ENCODE measurements around the gene CSMD2. TPM values are rescaled to one million over a fixed set of nuclear protein-coding genes. Genes with fewer than 3 reads are reported as not detected.

CSMD2 gene
- total RNA-seq, 1 donor from 2014 or later: 2.6 TPM

GRCh38 chr1:33660956-33661355 is 504.1 kb downstream of the CSMD2 start:
- Mint-ChIP-seq H3K4me3 (no peak overlapping the region), H3K27me3 (ENCODE audit: insufficient read depth, low read depth) (peaks cover 2% of the 10 kb centered on the region), H3K27ac (no peak overlapping the region), H3K4me1 (peaks cover 8% of the 10 kb centered on the region), H3K9me3 (no peaks in the 10 kb centered on the region), H3K36me3 (peaks cover 3% of the 10 kb centered on the region)
- H3K27me3 ChIP-seq: no peaks in the 10 kb centered on the region
- H3K4me3 ChIP-seq: no peak overlapping the region
- no peaks in the 10 kb centered on the region for H3K4me1 ChIP-seq
- no peak overlapping the region for H3K4me2 ChIP-seq
- TF ChIP-seq EZH2phosphoT487 (IDR thresholded peaks at IDR 0.05): no peak
- TF ChIP-seq, protein P1, sequence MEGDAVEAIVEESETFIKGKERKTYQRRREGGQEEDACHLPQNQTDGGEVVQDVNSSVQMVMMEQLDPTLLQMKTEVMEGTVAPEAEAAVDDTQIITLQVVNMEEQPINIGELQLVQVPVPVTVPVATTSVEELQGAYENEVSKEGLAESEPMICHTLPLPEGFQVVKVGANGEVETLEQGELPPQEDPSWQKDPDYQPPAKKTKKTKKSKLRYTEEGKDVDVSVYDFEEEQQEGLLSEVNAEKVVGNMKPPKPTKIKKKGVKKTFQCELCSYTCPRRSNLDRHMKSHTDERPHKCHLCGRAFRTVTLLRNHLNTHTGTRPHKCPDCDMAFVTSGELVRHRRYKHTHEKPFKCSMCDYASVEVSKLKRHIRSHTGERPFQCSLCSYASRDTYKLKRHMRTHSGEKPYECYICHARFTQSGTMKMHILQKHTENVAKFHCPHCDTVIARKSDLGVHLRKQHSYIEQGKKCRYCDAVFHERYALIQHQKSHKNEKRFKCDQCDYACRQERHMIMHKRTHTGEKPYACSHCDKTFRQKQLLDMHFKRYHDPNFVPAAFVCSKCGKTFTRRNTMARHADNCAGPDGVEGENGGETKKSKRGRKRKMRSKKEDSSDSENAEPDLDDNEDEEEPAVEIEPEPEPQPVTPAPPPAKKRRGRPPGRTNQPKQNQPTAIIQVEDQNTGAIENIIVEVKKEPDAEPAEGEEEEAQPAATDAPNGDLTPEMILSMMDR (IDR thresholded peaks at IDR 0.05): no peak
- no peak for TF ChIP-seq EZH2 (IDR thresholded peaks at IDR 0.05)
- no peaks in the 10 kb centered on the region for H3K36me3 ChIP-seq
- no peak overlapping the region for H3K9ac ChIP-seq
- H3F3A ChIP-seq (ENCODE audit: low read depth): no peaks in the 10 kb centered on the region
- no peak for DNase-seq (ENCODE audit: low spot score)
- H3K9me3 ChIP-seq (ENCODE audit: low read depth): no peaks in the 10 kb centered on the region
- no peaks in the 10 kb centered on the region for H3K79me2 ChIP-seq (ENCODE audit: low read depth)
- H2AFZ ChIP-seq (replicated peaks): no peak overlapping the region
- no peak overlapping the region for H3K27ac ChIP-seq
- no peaks in the 10 kb centered on the region for H4K20me1 ChIP-seq (ENCODE audit: low read depth)

- peaks cover 2% of the 10 kb centered on the region for H3K27me3 Mint-ChIP-seq (ENCODE audit: insufficient read depth, low read depth)
- H3K4me1 Mint-ChIP-seq: peaks cover 8% of the 10 kb centered on the region
- H3K4me1 ChIP-seq: no peaks in the 10 kb centered on the region
- no peaks in the 10 kb centered on the region for H3F3A ChIP-seq (ENCODE audit: low read depth)
- H3K4me2 ChIP-seq: no peak overlapping the region
- no peaks in the 10 kb centered on the region for H4K20me1 ChIP-seq (ENCODE audit: low read depth)
- no peak overlapping the region for H3K4me3 Mint-ChIP-seq
- no peaks in the 10 kb centered on the region for H3K9me3 Mint-ChIP-seq
- H3K27ac Mint-ChIP-seq: no peak overlapping the region
- no peak overlapping the region for H3K27ac ChIP-seq
- no peaks in the 10 kb centered on the region for H3K9me3 ChIP-seq (ENCODE audit: low read depth)
- H3K27me3 ChIP-seq: no peaks in the 10 kb centered on the region
- H3K4me3 ChIP-seq: no peak overlapping the region
- TF ChIP-seq, protein P1 (IDR thresholded peaks at IDR 0.05): no peak
- TF ChIP-seq EZH2 (IDR thresholded peaks at IDR 0.05) (no peak), EZH2phosphoT487 (IDR thresholded peaks at IDR 0.05) (no peak)
- no peaks in the 10 kb centered on the region for H3K36me3 ChIP-seq
- H3K36me3 Mint-ChIP-seq: peaks cover 3% of the 10 kb centered on the region
- no peak for DNase-seq (ENCODE audit: low spot score)
- H3K9ac ChIP-seq: no peak overlapping the region
- no peak overlapping the region for H2AFZ ChIP-seq (replicated peaks)
- no peaks in the 10 kb centered on the region for H3K79me2 ChIP-seq (ENCODE audit: low read depth)
Observed at GRCh38 chr1:33660244-33660643, 504.8 kb downstream of the CSMD2 start.

DNA sequence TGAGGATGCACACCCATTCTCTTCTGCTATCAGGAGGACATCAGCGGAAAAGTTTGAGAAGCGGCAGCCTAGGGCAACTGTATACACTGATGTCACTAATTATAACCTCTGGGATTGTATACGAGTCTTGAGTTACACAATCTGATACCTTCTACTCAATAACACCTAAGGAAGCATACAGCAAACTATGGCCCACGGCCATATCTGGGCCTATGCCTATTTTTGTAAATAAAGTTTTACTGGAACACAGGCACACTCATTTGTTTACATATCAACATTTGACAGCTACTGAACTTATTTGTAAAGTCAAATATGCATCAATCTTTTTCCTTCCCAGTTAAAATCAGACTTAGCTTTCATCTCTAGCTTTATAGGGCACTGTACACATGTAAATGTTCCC is 505.4 kb downstream of the CSMD2 start:
- Histone ChIP-seq H3K27ac (no peak overlapping the region), H3K4me2 (no peak overlapping the region), H3K9ac (no peak overlapping the region), H3K27me3 (no peaks in the 10 kb centered on the region), H3F3A (ENCODE audit: low read depth) (no peaks in the 10 kb centered on the region), H3K4me1 (no peaks in the 10 kb centered on the region), H2AFZ (replicated peaks) (no peak overlapping the region), H3K36me3 (no peaks in the 10 kb centered on the region), H4K20me1 (ENCODE audit: low read depth) (no peaks in the 10 kb centered on the region), H3K4me3 (no peak overlapping the region), H3K9me3 (ENCODE audit: low read depth) (no peaks in the 10 kb centered on the region), H3K79me2 (ENCODE audit: low read depth) (no peaks in the 10 kb centered on the region)
- Mint-ChIP-seq H3K27me3 (ENCODE audit: insufficient read depth, low read depth) (peaks cover 2% of the 10 kb centered on the region), H3K27ac (no peak overlapping the region), H3K4me3 (no peak overlapping the region), H3K4me1 (peaks cover 8% of the 10 kb centered on the region), H3K36me3 (peaks cover 3% of the 10 kb centered on the region), H3K9me3 (no peaks in the 10 kb centered on the region)
- no peak for DNase-seq (ENCODE audit: low spot score)
- no peak for TF ChIP-seq EZH2 (IDR thresholded peaks at IDR 0.05)
- TF ChIP-seq, protein P1 (IDR thresholded peaks at IDR 0.05): no peak
- TF ChIP-seq EZH2phosphoT487 (IDR thresholded peaks at IDR 0.05): no peak

All from neural progenitor cell (in vitro differentiated cells).